ENCODE data around the gene USP31.

The USP31 gene

GRCh38 chr16:23149267-23149992 lies at the start of gene USP31:
Gene USP31 (minus strand): TSS chr16:23149452. CDS start chr16:23149270, 182 bp downstream.
- DNase-seq (ENCODE audit: low spot score), result peak; percentile 93

DNA sequence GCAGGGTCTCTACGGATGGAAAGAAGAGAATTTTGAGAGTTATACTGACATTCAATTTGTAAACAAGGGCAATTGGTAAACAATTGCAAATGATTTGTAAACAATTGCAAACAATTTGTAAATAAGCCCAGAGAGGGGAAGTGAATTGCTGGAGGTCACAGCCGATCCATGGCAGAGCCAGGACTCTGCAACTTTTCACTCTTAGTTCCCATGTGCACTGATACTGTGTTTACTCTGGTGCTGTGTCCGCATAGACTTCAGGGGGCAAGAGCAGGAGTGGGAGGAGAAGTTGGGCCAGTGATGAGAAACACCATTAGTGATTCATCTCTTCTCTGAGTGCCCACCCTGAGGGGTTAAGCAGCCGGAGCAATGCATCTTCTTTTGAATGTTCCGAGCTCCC lies 47.3 kb upstream of the USP31 start:
- no peak for DNase-seq (ENCODE audit: low spot score)

- no peak for DNase-seq (ENCODE audit: low spot score)
Measured at GRCh38 chr16:23195366-23195978, 46.2 kb upstream of the USP31 start.

- no peak for DNase-seq (ENCODE audit: low spot score)
Measured at GRCh38 chr16:23194497-23195221, 45.4 kb upstream of the USP31 start.

- DNase-seq (ENCODE audit: low spot score), result no peak
Measured at GRCh38 chr16:23188911-23189310, 39.7 kb upstream of the USP31 start.

GRCh38 chr16:23187341-23187740 lies 38.1 kb upstream of the USP31 start:
- DNase-seq (ENCODE audit: low spot score), result no peak

GRCh38 chr16:23186171-23186570 lies 36.9 kb upstream of the USP31 start:
- DNase-seq (ENCODE audit: low spot score), result no peak

GRCh38 chr16:23185656-23186055 lies 36.4 kb upstream of the USP31 start:
- no peak for DNase-seq (ENCODE audit: low spot score)

GRCh38 chr16:23183543-23183862 lies 34.3 kb upstream of the USP31 start:
- no peak for DNase-seq (ENCODE audit: low spot score)

DNA sequence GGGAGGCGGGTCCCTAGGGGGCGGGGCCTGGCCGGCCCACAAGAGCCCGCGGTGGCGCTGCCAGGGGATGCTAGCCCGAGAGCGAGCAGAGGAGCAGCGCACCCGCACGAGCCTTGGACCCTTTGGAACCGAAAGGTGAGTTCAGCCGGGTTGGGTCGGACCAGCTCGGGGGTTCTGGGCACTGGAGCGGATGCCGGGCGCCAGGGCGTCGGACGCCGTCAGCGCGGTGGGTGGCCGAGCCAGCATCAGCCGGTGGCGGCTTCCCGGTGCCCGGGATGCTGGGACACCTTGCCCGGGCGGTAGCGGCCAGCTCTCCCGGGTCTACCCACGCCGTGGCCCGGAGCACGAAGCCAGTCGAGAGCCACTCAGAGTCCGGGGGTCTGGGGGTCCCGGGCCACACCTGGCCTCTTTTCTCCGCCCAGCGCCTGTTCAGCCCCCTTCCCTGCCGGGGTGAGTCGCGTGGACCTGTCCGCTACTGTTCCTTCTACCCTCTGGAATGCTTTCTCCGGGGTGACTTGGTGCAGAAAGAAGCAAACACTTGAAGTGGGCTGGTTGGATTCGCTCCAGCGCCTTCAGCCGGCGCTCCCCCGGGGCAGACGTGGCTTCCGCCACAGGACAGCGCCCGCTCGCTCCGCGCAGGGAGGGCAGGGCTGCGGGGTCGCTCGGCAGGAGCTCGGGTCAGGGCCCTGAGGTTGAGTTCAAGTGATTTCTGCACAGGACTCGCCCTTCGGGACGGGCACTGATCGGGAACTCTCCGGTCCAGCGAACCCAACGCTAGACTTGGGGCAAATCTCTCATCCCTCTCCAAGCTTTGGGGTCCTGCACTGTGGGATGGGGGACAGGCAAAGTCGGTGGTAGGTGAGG lies 33.7 kb upstream of the USP31 start, which contains the start of gene SCNN1G:
Gene SCNN1G (plus strand): TSS at position 67 of the 864 bp plus-strand sequence. CDS start 3,527 bp downstream, outside the sequence.
- peak; percentile 26 for DNase-seq (ENCODE audit: low spot score)

DNA sequence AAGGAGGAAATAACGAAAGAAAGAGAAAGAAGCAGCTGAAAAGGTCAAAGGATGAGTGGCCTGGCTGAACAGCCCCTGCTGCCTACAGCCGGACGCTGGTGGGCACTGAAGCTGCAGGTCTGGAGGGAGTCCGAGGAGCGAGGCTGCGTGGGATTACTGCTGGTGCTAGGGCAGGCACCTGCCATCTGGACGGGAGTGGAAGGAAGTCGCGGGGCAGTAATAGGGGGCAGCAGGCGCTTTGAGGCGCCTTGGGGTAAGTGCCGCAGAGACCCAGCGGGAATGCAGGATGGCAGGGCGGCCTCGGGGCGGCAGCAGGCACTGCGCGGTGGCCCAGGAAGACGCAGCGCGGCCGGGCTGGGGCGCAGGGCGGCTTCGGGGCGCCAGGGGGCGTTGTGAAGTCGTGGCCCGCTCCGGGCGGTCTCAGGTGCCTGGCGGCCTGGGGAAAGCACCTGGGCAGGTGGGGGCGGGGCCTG lies 33.0 kb upstream of the USP31 start:
- peak; percentile 88 for DNase-seq (ENCODE audit: low spot score)

DNA sequence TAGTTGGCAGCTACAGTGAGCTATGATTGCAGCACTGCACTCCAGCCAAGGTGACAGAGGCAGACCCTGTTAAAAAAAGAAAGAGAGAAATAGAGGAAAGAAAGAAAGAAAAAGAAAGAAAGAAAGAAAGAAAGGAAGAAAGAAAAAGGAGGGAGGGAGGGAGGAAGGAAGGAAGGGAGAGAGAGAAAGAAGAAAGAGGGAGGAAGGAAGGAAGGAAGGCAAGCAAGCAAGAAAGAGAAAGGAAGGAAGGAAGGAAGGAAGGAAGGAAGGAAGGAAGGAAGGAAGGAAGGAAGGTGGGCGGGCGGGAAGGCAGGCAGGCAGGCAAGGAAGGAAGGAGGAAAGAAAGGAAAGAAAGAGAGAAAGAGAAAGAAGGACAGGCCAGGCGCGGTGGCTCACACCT lies 32.3 kb upstream of the USP31 start:
- DNase-seq (ENCODE audit: low spot score), result no peak

DNA sequence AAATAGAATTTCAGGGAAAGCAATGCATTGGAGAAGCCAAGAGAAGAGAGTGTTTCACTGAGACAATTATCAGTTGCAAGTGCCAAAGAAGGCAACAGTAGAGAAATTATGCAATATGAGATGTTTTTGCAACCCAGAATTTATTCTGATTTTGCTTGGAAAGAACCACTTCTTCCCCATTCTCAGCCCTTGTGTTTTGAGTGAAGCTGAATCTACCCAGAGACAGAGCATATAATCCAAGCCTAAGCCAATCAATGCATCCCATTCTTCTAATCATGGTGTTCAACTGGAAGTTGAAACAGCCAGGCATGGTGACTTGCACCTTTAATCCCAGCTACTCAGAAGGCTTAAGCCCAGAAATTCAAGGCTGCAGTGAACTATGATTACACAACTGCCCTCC lies 26.4 kb upstream of the USP31 start:
- no peak for DNase-seq (ENCODE audit: low spot score)

DNA sequence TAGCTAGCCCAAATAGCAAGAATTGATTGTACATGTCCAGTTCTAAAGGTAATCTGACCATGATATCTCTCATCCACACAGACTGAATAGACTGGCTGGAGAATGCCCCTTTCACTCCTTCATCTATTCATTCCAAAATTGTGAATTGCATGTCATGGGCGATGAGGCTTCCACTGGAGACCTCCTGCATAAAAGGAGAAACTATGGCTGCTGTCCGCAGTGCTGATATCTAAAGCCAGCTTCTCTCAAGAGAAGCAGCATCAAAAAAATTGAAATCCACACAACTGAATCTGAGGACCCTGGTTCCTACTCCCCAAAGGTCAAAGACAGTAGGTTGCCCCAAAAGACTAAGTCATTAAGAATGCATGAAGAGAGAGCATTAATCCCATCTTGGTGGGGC lies 25.4 kb upstream of the USP31 start:
- DNase-seq (ENCODE audit: low spot score), result no peak

DNA sequence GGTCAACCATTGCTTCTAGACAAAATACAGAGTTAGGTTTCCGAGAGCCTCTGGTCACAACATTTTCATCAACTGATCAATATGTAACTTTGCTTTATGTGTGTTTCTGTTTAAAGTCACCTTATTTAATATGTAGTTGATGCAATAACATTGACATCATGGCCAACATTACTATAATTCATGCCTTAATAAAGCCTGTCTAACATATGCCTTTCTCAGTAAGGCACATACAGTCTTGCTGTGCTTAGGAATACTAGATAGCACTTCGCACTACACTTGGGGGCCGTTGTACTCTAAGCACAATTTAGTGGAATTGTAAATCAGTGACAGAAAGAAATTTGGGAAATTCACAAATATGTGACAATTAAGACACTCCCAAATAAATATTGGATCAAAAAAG lies 23.7 kb upstream of the USP31 start:
- no peak for DNase-seq (ENCODE audit: low spot score)

- DNase-seq (ENCODE audit: low spot score), result no peak
Measured at GRCh38 chr16:23172583-23172982, 23.3 kb upstream of the USP31 start.

GRCh38 chr16:23164736-23165135 lies 15.5 kb upstream of the USP31 start:
- no peak for DNase-seq (ENCODE audit: low spot score)

DNA sequence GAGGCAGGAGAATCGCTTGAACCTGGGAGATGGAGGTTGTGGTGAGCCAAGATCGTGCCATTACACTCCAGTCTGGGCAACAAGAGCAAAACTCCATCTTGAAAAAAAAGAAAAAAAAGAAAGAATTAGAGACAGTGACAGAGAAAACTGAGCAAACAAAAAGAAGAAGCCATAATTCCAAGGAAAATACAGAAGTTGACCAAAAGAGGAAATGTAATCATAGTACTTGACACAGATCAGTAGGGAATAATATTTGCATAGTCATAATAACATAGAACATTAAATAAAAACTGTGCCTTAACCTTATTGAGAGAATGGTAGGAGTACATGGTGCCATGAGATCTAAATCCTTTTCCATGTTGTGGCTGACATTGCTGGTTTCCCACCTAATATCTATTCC lies 14.7 kb upstream of the USP31 start:
- DNase-seq (ENCODE audit: low spot score), result no peak

DNA sequence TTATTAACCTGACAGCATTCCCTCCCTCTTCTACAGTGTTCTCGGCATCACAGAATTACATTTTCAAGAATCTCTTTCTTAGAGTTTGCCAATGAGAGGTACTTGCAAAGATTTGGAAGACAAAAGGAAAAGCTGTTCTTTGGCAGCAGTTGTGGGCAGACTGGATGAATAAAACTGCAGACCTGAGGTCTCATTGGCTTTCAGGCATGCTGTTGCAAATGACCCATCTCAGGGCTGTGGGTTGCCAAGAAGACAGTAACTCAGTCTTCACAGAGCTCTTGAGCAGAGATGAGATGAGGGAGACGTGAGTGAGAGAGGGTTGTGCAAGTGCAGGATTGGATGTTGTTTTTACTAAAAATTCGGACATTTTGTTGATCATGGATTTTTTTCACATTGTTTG lies 11.3 kb upstream of the USP31 start:
- no peak for DNase-seq (ENCODE audit: low spot score)

DNA sequence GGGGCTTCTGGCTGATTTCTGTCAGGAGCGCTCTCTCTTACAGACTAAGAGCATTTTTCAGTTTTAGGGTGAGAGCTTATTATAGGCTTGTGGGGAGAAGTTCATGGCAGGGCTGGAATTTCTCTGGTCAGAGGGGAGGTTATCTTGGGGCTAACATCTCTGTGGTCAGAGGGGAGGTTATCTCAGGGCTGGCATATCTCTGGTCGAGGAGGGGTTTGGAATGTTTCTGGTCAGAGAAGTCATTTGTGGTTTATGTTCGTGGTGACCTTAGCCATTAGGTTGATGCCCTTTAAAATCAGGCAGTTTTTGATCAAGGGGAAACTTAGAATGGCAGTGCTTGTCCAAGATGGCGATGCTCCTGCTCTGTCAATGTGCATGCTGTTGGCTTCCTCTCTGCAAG lies 10.8 kb upstream of the USP31 start:
- no peak for DNase-seq (ENCODE audit: low spot score)

DNA sequence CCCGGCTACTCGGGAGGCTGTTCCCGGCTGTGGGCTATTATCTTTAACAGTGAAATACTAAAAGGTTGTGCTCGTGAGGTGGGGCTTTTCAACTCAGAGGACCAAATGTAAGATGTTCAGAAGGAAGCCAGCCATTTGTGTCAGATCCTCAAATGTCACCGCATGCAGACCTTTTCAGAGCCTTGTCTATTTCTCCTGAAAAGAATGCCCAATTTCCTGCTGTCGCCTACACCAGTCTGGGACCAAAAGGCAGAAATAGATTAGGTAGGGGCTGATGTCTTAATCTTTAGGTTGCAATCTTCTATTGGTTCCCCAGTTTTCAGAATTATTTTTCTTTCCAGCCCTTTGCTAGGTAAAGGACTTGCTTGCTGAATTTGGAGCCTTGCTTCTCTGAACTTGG lies 8.9 kb upstream of the USP31 start:
- no peak for DNase-seq (ENCODE audit: low spot score)

- DNase-seq (ENCODE audit: low spot score), result no peak
Measured at GRCh38 chr16:23156946-23157460, 7.8 kb upstream of the USP31 start.
